Measurements from ENCODE around the gene CDC73. TPM values are rescaled to one million over a fixed set of nuclear protein-coding genes. Genes with fewer than 3 reads are reported as not detected.

The CDC73 gene
- total and polyA plus RNA-seq, 7 experiments from 2014 or later, result 57.6 to 65.0 (median 59.2) TPM

GRCh38 chr1:193104907-193105820 lies 16.7 kb upstream of the CDC73 start, which contains the start of gene GLRX2:
TSS of gene GLRX2 (minus strand) at chr1:193105414. CDS start at chr1:193105382, 32 bp downstream.
- intact Hi-C loops (cut with micrococcal nuclease), result loop anchor here (1.0 to 5.0 kb wide), 6 partner anchors 14 to 437 kb away; partner anchors contain the start of genes CDC73 (in 2 of the 2), RO60 (in 2 of the 2), UCHL5 (in 2 of the 2) and RGS2 (in 1 of the 2)

GRCh38 chr1:193105821-193106177 lies 16.0 kb upstream of the CDC73 start:
- H3K4me1 Mint-ChIP-seq, result peaks cover 15 to 28% (median 21%) of the 10 kb centered on the region in 7 donors
- H3K27ac ChIP-seq (ENCODE audit: low read depth, low read length), result no peak overlapping the region
- ATAC-seq (no peak), DNase-seq (no peak)
- H3K9me3 Mint-ChIP-seq, result no peaks in the 10 kb centered on the region
- no peaks in the 10 kb centered on the region for H3K36me3 ChIP-seq (ENCODE audit: control insufficient read depth in 2 of 3, insufficient read depth in 3 of 3, low read length in 3 of 3)
- ChIA-PET POLR2A (interaction anchor here (3.2 kb wide), 1 partner anchor 16 kb away, joined by 18 read pairs; the partner anchor contains the start of gene CDC73), CTCF (no interaction called here)
- peaks cover 0 to 9% (median 0%) of the 10 kb centered on the region in 5 donors for H3K27me3 Mint-ChIP-seq
- peaks cover 0 to 5% (median 0%) of the 10 kb centered on the region in 5 donors for H3K36me3 Mint-ChIP-seq
- H3K27me3 ChIP-seq (ENCODE audit: control insufficient read depth in 2 of 2, insufficient read depth in 2 of 2, low read length in 2 of 2), result no peaks in the 10 kb centered on the region
- no peaks in the 10 kb centered on the region for H3K9me3 ChIP-seq (ENCODE audit: control insufficient read depth in 2 of 3, low read length in 3 of 3)
- H3K27ac Mint-ChIP-seq, result peak overlapping the region; percentile 23 to 92 (median 76)
- peaks cover 3 to 16% of the 10 kb centered on the region in 2 donors for H3K4me1 ChIP-seq (ENCODE audit: control insufficient read depth in 2 of 2, insufficient read depth in 2 of 2, low read length in 2 of 2)
- intact Hi-C loops (cut with micrococcal nuclease), result loop anchor here (1.0 to 5.0 kb wide), 6 partner anchors 15 to 437 kb away; partner anchors contain the start of genes CDC73 (in 2 of the 2), RO60 (in 2 of the 2), UCHL5 (in 2 of the 2) and RGS2 (in 1 of the 2)
- peak overlapping the region; percentile 67 for H3K4me3 ChIP-seq (ENCODE audit: low read length)
- peak overlapping the region; percentile 90 to 98 (median 94) for H3K4me3 Mint-ChIP-seq

More at GRCh38 chr1:193104907-193105820, 16.7 kb upstream of the CDC73 start, which contains the start of gene GLRX2:
- POLR2A ChIA-PET, result interaction anchor here (0.7 to 3.2 kb wide), 3 partner anchors 17 to 46 kb away, joined by 3 to 18 read pairs (median 7); partner anchors contain the start of genes CDC73, RO60 and UCHL5
- no peaks in the 10 kb centered on the region for H3K27me3 ChIP-seq (ENCODE audit: control insufficient read depth in 2 of 2, insufficient read depth in 2 of 2, low read length in 2 of 2)
- no peaks in the 10 kb centered on the region for H3K9me3 ChIP-seq (ENCODE audit: control insufficient read depth in 2 of 3, low read length in 3 of 3)
- peak within 1 kb of the TSS; percentile 67 for H3K4me3 ChIP-seq (ENCODE audit: low read length)
- H3K4me1 Mint-ChIP-seq, result peaks cover 13 to 28% (median 21%) of the 10 kb centered on the region in 7 donors
- peak within 1 kb of the TSS; percentile 57 for H3K27ac ChIP-seq (ENCODE audit: low read depth, low read length)
- peak within 1 kb of the TSS; percentile 75 to 94 (median 81) for H3K27ac Mint-ChIP-seq
- peaks cover 0 to 7% (median 0%) of the 10 kb centered on the region in 5 donors for H3K36me3 Mint-ChIP-seq
- DNase-seq, result peak; percentile 30 to 68 (median 48)
- H3K9me3 Mint-ChIP-seq, result no peaks in the 10 kb centered on the region
- H3K27me3 Mint-ChIP-seq, result peaks cover 0 to 9% (median 0%) of the 10 kb centered on the region in 5 donors
- H3K4me1 ChIP-seq (ENCODE audit: control insufficient read depth in 2 of 2, insufficient read depth in 2 of 2, low read length in 2 of 2), result peaks cover 3 to 16% of the 10 kb centered on the region in 2 donors
- H3K4me3 Mint-ChIP-seq, result peak within 1 kb of the TSS; percentile 91 to 98 (median 94)
- CTCF ChIA-PET, result interaction anchor here (1.3 to 1.4 kb wide), 2 partner anchors 12 to 17 kb away, joined by 3 read pairs; partner anchors contain the start of gene CDC73
- peak; percentile 91 for ATAC-seq
- H3K36me3 ChIP-seq (ENCODE audit: control insufficient read depth in 2 of 3, insufficient read depth in 3 of 3, low read length in 3 of 3), result no peaks in the 10 kb centered on the region

- Mint-ChIP-seq H3K4me1 (peaks cover 8 to 13% (median 12%) of the 10 kb centered on the region in 7 donors), H3K36me3 (no peaks in the 10 kb centered on the region), H3K27me3 (peaks cover 0 to 11% (median 0%) of the 10 kb centered on the region in 5 donors), H3K27ac (no peak overlapping the region), H3K4me3 (no peak overlapping the region), H3K9me3 (no peaks in the 10 kb centered on the region)
- H3K27me3 ChIP-seq (ENCODE audit: control insufficient read depth in 2 of 2, insufficient read depth in 2 of 2, low read length in 2 of 2), result no peaks in the 10 kb centered on the region
- POLR2A ChIA-PET, result no interaction called here
- no peaks in the 10 kb centered on the region for H3K9me3 ChIP-seq (ENCODE audit: control insufficient read depth in 2 of 3, low read length in 3 of 3)
- DNase-seq, result no peak
- no peak overlapping the region for H3K27ac ChIP-seq (ENCODE audit: low read depth, low read length)
- CTCF ChIA-PET, result no interaction called here
- intact Hi-C loops (cut with micrococcal nuclease), result loop anchor here in 1 of 2 donors (5.0 kb wide), 1 partner anchor 434 kb away; no protein-coding TSS in a partner anchor
- H3K4me1 ChIP-seq (ENCODE audit: control insufficient read depth in 2 of 2, insufficient read depth in 2 of 2, low read length in 2 of 2), result peaks cover 3 to 11% of the 10 kb centered on the region in 2 donors
- H3K36me3 ChIP-seq (ENCODE audit: control insufficient read depth in 2 of 3, insufficient read depth in 3 of 3, low read length in 3 of 3), result no peaks in the 10 kb centered on the region
- no peak for ATAC-seq
- no peak overlapping the region for H3K4me3 ChIP-seq (ENCODE audit: low read length)
Measured at GRCh38 chr1:193108471-193108870, 13.4 kb upstream of the CDC73 start.

GRCh38 chr1:193109619-193110018 lies 12.2 kb upstream of the CDC73 start:
- Mint-ChIP-seq H3K36me3 (no peaks in the 10 kb centered on the region), H3K27me3 (peaks cover 0 to 11% (median 0%) of the 10 kb centered on the region in 5 donors), H3K4me1 (peaks cover 0 to 6% (median 4%) of the 10 kb centered on the region in 7 donors), H3K27ac (no peak overlapping the region), H3K9me3 (no peaks in the 10 kb centered on the region), H3K4me3 (no peak overlapping the region)
- H3K4me3 ChIP-seq (ENCODE audit: low read length), result no peak overlapping the region
- intact Hi-C loops (cut with micrococcal nuclease), result loop anchor here in 1 of 2 donors (5.0 kb wide), 1 partner anchor 433 kb away; no protein-coding TSS in a partner anchor
- ChIA-PET CTCF (no interaction called here), POLR2A (no interaction called here)
- peaks cover 0 to 5% of the 10 kb centered on the region in 2 donors for H3K4me1 ChIP-seq (ENCODE audit: control insufficient read depth in 2 of 2, insufficient read depth in 2 of 2, low read length in 2 of 2)
- no peaks in the 10 kb centered on the region for H3K27me3 ChIP-seq (ENCODE audit: control insufficient read depth in 2 of 2, insufficient read depth in 2 of 2, low read length in 2 of 2)
- no peak overlapping the region for H3K27ac ChIP-seq (ENCODE audit: low read depth, low read length)
- no peaks in the 10 kb centered on the region for H3K9me3 ChIP-seq (ENCODE audit: control insufficient read depth in 2 of 3, low read length in 3 of 3)
- ATAC-seq (no peak), DNase-seq (no peak)
- H3K36me3 ChIP-seq (ENCODE audit: control insufficient read depth in 2 of 3, insufficient read depth in 3 of 3, low read length in 3 of 3), result no peaks in the 10 kb centered on the region

GRCh38 chr1:193110246-193110645 lies 11.6 kb upstream of the CDC73 start:
- no peak overlapping the region for H3K27ac ChIP-seq (ENCODE audit: low read depth, low read length)
- H3K36me3 ChIP-seq (ENCODE audit: control insufficient read depth in 2 of 3, insufficient read depth in 3 of 3, low read length in 3 of 3), result no peaks in the 10 kb centered on the region
- no peaks in the 10 kb centered on the region for H3K27me3 ChIP-seq (ENCODE audit: control insufficient read depth in 2 of 2, insufficient read depth in 2 of 2, low read length in 2 of 2)
- ChIA-PET POLR2A (no interaction called here), CTCF (no interaction called here)
- ATAC-seq, result no peak
- no peaks in the 10 kb centered on the region for H3K9me3 Mint-ChIP-seq
- H3K4me3 ChIP-seq (ENCODE audit: low read length), result no peak overlapping the region
- peaks cover 0 to 5% of the 10 kb centered on the region in 2 donors for H3K4me1 ChIP-seq (ENCODE audit: control insufficient read depth in 2 of 2, insufficient read depth in 2 of 2, low read length in 2 of 2)
- H3K4me3 Mint-ChIP-seq, result no peak overlapping the region
- intact Hi-C loops (cut with micrococcal nuclease), result no loop called here
- H3K4me1 Mint-ChIP-seq, result peaks cover 0 to 6% (median 4%) of the 10 kb centered on the region in 7 donors
- H3K36me3 Mint-ChIP-seq, result no peaks in the 10 kb centered on the region
- H3K27ac Mint-ChIP-seq, result no peak overlapping the region
- no peak for DNase-seq
- no peaks in the 10 kb centered on the region for H3K9me3 ChIP-seq (ENCODE audit: control insufficient read depth in 2 of 3, low read length in 3 of 3)
- peaks cover 0 to 11% (median 0%) of the 10 kb centered on the region in 5 donors for H3K27me3 Mint-ChIP-seq

- Mint-ChIP-seq H3K9me3 (no peaks in the 10 kb centered on the region), H3K36me3 (no peaks in the 10 kb centered on the region), H3K27ac (no peak overlapping the region), H3K4me1 (peaks cover 0 to 2% (median 0%) of the 10 kb centered on the region in 7 donors), H3K27me3 (peaks cover 0 to 11% (median 0%) of the 10 kb centered on the region in 5 donors), H3K4me3 (no peak overlapping the region)
- ChIA-PET CTCF (no interaction called here), POLR2A (no interaction called here)
- Histone ChIP-seq H3K4me3 (ENCODE audit: low read length) (no peak overlapping the region), H3K36me3 (ENCODE audit: control insufficient read depth in 2 of 3, insufficient read depth in 3 of 3, low read length in 3 of 3) (no peaks in the 10 kb centered on the region), H3K27ac (ENCODE audit: low read depth, low read length) (no peak overlapping the region), H3K4me1 (ENCODE audit: control insufficient read depth in 2 of 2, insufficient read depth in 2 of 2, low read length in 2 of 2) (no peaks in the 10 kb centered on the region), H3K9me3 (ENCODE audit: control insufficient read depth in 2 of 3, low read length in 3 of 3) (no peaks in the 10 kb centered on the region), H3K27me3 (ENCODE audit: control insufficient read depth in 2 of 2, insufficient read depth in 2 of 2, low read length in 2 of 2) (no peaks in the 10 kb centered on the region)
- intact Hi-C loops (cut with micrococcal nuclease), result no loop called here
- no peak for ATAC-seq
- no peak for DNase-seq
Measured at GRCh38 chr1:193110864-193111263, 11.0 kb upstream of the CDC73 start.
